HG03103 (cell line): ENCODE data around the gene CZIB.
"Not testable (repeated sequence)": the region's sequence is repeated elsewhere in the genome, so short reads cannot be mapped to it uniquely, and the experiment has no call there.

ENCODE experiments used
- ATAC-seq: cut with Tn5 transposase; IDR thresholded peaks from one replicate; pipeline ENCODE4 v1.9.1; 2021; ENCODE audit warnings: low read depth; ENCODE audit not compliant: unreplicated experiment

Gene CZIB

GRCh38 chr1:53195246-53196016, 25.0 kb downstream of the CZIB start:
- ATAC-seq: no peak

DNA sequence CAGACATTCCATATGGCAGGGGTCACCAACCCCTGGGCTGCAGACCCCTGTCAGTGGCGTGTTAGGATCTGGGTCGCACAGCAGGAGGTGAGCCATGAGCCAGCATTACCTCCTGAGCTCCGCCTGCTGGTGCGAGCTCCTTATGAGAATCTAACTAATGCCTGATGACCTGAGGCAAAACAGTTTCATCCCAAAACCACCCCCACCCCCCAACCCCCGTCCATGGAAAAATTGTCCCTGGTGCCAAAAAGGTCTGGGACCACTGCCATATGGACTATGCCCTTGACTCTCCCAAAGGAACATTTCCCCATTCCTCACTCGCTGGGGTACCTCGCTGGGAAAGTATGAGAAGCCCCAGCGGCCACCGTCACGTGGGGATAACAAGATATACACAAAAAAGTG, 30.2 kb downstream of the CZIB start:
- ATAC-seq: no peak

GRCh38 chr1:53189061-53189460, 31.4 kb downstream of the CZIB start:
- no peak for ATAC-seq

GRCh38 chr1:53188099-53188498, 32.3 kb downstream of the CZIB start:
- no peak for ATAC-seq

- ATAC-seq: no peak
Measured at GRCh38 chr1:53187401-53187800, 33.0 kb downstream of the CZIB start.

- no peak for ATAC-seq
Measured at GRCh38 chr1:53186533-53186932, 33.9 kb downstream of the CZIB start.

- ATAC-seq: not testable (repeated sequence)
Measured at GRCh38 chr1:53185955-53186297, 34.5 kb downstream of the CZIB start.

GRCh38 chr1:53183095-53183990, 37.1 kb downstream of the CZIB start:
- ATAC-seq: no peak

GRCh38 chr1:53182716-53183094, 37.7 kb downstream of the CZIB start:
- ATAC-seq: no peak

GRCh38 chr1:53182111-53182593, 38.3 kb downstream of the CZIB start:
- ATAC-seq: no peak

GRCh38 chr1:53180951-53181350, 39.5 kb downstream of the CZIB start:
- ATAC-seq: no peak

GRCh38 chr1:53180226-53180625, 40.2 kb downstream of the CZIB start:
- no peak for ATAC-seq

DNA sequence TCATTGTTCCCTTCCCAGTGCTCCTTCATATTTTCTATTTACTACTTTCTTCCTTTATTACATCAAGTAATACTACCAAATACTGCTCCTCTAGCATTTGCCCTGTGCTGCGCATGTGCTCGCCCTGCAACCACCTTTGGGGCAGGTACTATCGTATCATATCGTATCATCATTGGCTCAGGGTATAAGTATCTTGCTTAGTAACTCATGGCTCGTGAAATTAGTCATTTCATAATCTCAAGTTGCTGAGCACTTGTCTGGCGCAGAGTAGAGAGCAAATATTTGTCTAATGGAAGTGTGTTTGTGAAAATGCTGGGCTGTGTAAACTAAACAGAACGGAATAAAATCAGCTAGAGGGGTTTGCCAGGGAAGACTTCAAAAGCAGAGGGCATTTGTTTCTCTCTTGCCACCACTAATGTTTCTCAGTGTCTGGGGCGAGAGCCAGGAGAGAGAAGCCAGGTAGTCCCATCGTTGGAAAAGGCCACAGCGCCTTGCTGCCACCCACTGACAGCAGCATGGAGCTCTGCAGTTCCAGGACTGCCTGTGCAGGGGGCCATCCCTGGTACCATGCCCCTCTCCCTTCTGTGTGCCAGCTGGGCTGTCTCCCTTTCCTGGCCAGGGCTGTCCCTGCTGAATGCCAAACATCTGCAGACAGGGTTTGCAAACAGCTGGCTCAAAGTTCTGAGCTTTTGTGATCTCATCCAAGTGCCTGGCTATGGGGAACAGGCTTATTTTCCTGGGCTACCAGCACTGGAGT, 43.8 kb downstream of the CZIB start:
- no peak for ATAC-seq

DNA sequence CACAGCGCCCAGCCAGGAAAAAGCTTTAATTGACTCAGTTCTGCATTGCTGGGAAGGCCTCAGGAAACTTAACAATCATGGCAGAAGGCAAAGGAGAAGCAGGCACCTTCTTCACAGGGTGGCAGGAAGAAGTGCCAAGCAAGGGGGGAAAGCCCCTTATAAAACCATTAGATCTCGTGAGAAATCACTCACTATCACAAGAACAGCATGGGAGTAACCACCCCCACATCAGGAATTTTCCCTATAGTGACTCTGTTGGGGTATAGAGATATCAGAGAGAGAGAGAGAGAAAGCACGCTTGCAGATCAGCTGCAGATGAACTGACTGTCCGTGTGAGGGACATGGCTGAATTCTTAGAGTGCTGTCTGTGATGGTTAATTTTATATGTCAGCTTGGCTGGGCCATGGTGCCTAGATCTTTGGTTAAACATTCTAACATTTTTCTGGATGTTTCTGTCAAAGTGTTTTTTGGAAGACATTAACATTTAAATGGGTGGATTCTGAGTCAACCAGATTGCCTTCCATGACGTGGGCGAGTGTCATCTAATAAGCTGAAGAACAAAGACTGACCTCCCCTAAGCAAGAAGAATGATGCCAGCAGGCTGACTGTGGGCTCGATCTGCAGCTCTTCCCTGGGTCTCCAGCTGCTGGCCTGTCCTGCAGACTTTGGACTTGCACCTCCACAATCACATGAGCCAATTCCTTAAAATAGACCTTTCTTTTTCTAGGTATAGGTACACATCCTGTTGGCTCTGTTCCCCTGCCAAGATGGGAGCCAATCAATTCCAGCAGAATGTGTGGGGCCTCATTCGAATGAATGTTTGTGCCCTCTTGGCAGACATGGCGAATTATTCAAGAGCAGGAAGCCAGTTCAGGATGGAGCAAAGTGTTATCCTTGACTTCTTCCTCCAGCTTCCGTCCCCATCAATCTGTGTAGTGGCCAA, 45.2 kb downstream of the CZIB start:
- no peak for ATAC-seq

- ATAC-seq: no peak
Measured at GRCh38 chr1:53172426-53173128, 47.9 kb downstream of the CZIB start.

DNA sequence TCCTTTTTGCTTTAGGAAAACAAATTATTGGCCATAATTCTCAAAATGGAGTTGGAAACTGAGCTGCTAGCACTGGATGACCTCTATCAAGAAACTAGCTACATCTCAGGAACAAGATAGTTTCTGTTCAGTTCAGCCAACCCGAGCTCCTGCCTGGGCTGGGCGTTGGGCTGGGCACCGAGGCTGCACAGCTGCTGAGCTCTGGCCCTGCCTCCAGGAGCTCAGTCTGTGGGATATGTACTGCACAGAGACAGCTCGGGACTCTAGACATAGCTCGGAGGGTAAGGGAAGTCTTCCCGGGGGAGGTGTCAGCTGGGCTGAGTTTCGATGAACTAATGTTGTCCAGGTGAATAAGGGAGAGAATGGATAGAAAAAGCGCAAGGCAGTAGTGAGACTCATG, 53.5 kb downstream of the CZIB start:
- no peak for ATAC-seq

- no peak for ATAC-seq
Measured at GRCh38 chr1:53166366-53166765, 54.1 kb downstream of the CZIB start.

DNA sequence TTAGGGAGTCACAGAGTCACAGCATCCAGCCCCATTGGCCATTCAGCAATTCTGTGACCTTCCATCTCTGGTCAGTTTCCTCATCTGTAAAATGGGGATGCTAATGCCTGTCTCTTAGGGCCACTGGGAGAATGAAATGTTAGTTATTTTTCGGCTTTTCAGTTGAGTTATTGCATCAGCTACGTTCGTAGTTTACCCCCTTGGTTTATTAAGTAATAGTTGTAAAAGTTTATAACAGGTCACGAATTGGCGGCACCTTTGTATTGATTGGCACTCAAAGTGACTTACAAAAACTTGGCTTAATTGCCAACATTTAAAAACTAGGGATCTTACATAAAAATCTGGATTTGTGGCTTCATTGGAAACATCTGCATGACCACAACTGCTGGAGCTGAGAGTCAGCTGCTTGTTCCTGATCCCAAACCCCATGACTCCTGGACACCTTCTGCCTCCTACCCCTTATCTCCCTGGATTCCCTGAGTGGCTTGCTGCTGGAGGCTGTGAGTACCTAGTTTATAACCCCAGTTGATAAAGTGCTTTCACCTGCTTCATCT, 54.9 kb downstream of the CZIB start:
- no peak for ATAC-seq
